Osteoblast (primary cell): ENCODE results near the gene KMT2A. TPM values are rescaled to one million over a fixed set of nuclear protein-coding genes. Genes with fewer than 3 reads are reported as not detected.

Experiments used
- DNase-seq: peaks from one replicate; pipeline ENCODE4 v3.0.0; 2011; ENCODE audit warnings: low spot score, mixed read lengths; ENCODE audit not compliant: insufficient read length; ENCODE audit errors: missing footprints
- H2AFZ ChIP-seq: 2 replicates; pipeline ENCODE4 v1.6.0; 2011; ENCODE audit warnings: mild to moderate bottlenecking, low read length
- H3K27ac ChIP-seq: 2 replicates; pipeline ENCODE4 v1.5.1; 2011; ENCODE audit warnings: mild to moderate bottlenecking, low read depth, low read length, moderate library complexity
- H3K27me3 ChIP-seq: 2 replicates; pipeline ENCODE4 v1.6.0; 2012; ENCODE audit warnings: mild to moderate bottlenecking, control low read depth, inconsistent platforms, low read length, moderate library complexity; ENCODE audit not compliant: insufficient read depth
- H3K36me3 ChIP-seq: 2 replicates; pipeline ENCODE4 v1.5.1; 2011; ENCODE audit warnings: mild to moderate bottlenecking, low read length, control low read depth, moderate library complexity; ENCODE audit not compliant: insufficient read depth
- H3K4me1 ChIP-seq: 2 replicates; pipeline ENCODE4 v1.5.1; 2011; ENCODE audit warnings: mild to moderate bottlenecking, low read length, control low read depth, moderate library complexity; ENCODE audit not compliant: insufficient read depth
- H3K4me2 ChIP-seq: 2 replicates; pipeline ENCODE4 v1.6.0; 2011; ENCODE audit warnings: mild to moderate bottlenecking, low read length; ENCODE audit not compliant: insufficient read depth
- H3K4me3 ChIP-seq: fragments of 200-600 bp; sonication (generic); 3 replicates; pipeline ENCODE4 v1.5.1; 2012; ENCODE audit warnings: mild to moderate bottlenecking, low read length, inconsistent platforms; ENCODE audit not compliant: insufficient read depth
- H3K79me2 ChIP-seq: 2 replicates; pipeline ENCODE4 v1.6.0; 2012; ENCODE audit warnings: mild to moderate bottlenecking, low read length, control low read depth, inconsistent platforms; ENCODE audit not compliant: insufficient read depth
- H3K9me3 ChIP-seq: 2 replicates; pipeline ENCODE4 v1.5.1; 2011; ENCODE audit warnings: low read depth, low read length, control low read depth
- H4K20me1 ChIP-seq: 2 replicates; pipeline ENCODE4 v1.6.0; 2012; ENCODE audit warnings: mild to moderate bottlenecking, low read length, control low read depth; ENCODE audit not compliant: insufficient read depth
- CTCF ChIP-seq: IDR thresholded peaks from 2 replicates; pipeline ENCODE4 v1.5.1; 2011; ENCODE audit warnings: mild to moderate bottlenecking, low read depth, low read length, moderate library complexity; ENCODE audit errors: extremely low read depth
- total RNA-seq: library from RNA; depleted of rRNA; stranded (reverse); fragments of >200 nt; gene quantifications from 2 replicates; pipeline ENCODE4 v1.2.3, GENCODE V29; 2012

Gene KMT2A
- total RNA-seq, 1 donor, result 38.4 TPM

DNA sequence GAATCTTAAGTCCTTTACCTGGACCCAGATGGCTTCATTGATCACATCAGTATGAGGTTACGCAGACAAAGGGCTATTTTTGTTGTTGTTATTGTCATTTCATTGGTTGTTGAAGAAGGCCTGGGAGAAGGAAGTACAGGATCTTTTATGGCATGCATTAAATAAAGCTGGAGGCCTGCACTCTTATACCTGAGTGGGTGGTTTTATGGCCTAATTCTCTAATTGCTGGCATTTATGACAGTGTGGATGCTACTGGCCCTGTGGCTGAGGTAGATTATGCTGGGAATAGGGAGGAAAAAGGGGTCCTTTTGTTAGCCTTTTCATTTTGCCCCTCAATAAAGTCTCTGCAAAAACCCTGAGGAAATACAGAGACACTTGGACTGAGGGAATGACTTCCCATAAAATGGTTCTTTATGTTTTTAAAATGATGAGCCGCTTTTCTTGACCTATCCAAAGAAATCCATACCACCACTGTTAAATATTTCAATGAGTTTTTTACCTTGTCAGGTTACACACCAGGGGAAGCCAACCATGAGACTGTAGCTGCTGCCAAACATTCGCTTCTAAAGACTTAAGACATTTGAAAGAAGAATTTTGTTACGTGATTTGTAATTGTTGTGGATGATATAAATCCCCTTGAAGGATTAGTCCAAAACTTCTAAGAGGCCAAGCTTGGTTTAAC lies 6.8 kb downstream of the KMT2A start:
- H3K27me3 ChIP-seq, result no peaks in the 10 kb centered on the region
- H3K4me1 ChIP-seq, result peaks cover 9% of the 10 kb centered on the region
- no peaks in the 10 kb centered on the region for H3K36me3 ChIP-seq
- DNase-seq, result no peak
- peaks cover 87% of the 10 kb centered on the region for H4K20me1 ChIP-seq
- H3K9me3 ChIP-seq, result no peaks in the 10 kb centered on the region
- no peak overlapping the region for H3K4me3 ChIP-seq
- H3K4me2 ChIP-seq, result no peak overlapping the region
- H2AFZ ChIP-seq, result no peak overlapping the region
- no peak for TF ChIP-seq CTCF
- no peak overlapping the region for H3K27ac ChIP-seq
- H3K79me2 ChIP-seq, result peaks cover 99% of the 10 kb centered on the region

- Histone ChIP-seq H3K36me3 (no peaks in the 10 kb centered on the region), H3K79me2 (peaks cover 98% of the 10 kb centered on the region), H3K27me3 (no peaks in the 10 kb centered on the region), H2AFZ (no peak overlapping the region), H3K4me3 (no peak overlapping the region), H3K4me1 (peaks cover 13% of the 10 kb centered on the region), H3K9me3 (no peaks in the 10 kb centered on the region), H4K20me1 (peaks cover 87% of the 10 kb centered on the region), H3K4me2 (no peak overlapping the region), H3K27ac (no peak overlapping the region)
- no peak for TF ChIP-seq CTCF
- no peak for DNase-seq
Observed at GRCh38 chr11:118443590-118444218, 7.4 kb downstream of the KMT2A start.

DNA sequence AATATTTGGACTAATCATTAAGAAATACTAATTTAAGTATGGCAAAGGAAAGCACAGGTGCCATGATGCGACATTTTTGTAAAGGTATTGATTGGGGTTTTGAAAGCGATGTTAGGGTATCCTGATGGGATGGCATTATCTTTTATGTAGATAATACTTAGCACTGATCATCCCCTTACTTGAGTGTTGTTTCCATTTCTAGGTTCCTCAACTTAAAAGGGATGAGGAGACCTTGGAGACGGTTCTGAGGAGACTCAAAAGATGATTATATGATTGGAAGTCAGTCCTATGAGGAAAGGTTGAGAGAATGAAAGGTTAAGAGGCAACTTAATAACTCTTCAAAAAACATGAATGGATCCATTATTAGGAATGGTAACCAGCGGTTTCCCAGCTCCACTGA lies 11.1 kb downstream of the KMT2A start:
- no peaks in the 10 kb centered on the region for H3K36me3 ChIP-seq
- H3K27me3 ChIP-seq, result no peaks in the 10 kb centered on the region
- no peak overlapping the region for H3K4me3 ChIP-seq
- H3K9me3 ChIP-seq, result no peaks in the 10 kb centered on the region
- TF ChIP-seq CTCF, result no peak
- no peak overlapping the region for H2AFZ ChIP-seq
- H3K79me2 ChIP-seq, result peaks cover 97% of the 10 kb centered on the region
- no peak for DNase-seq
- H4K20me1 ChIP-seq, result peaks cover 69% of the 10 kb centered on the region
- no peak overlapping the region for H3K4me2 ChIP-seq
- no peak overlapping the region for H3K27ac ChIP-seq
- peaks cover 11% of the 10 kb centered on the region for H3K4me1 ChIP-seq

GRCh38 chr11:118448294-118448693 lies 12.0 kb downstream of the KMT2A start:
- Histone ChIP-seq H3K4me2 (no peak overlapping the region), H4K20me1 (peaks cover 60% of the 10 kb centered on the region)

More at GRCh38 chr11:118448294-118448693, 12.0 kb downstream of the KMT2A start:
- Histone ChIP-seq H3K9me3 (no peaks in the 10 kb centered on the region), H3K4me1 (peaks cover 11% of the 10 kb centered on the region), H3K27ac (no peak overlapping the region), H3K79me2 (peaks cover 95% of the 10 kb centered on the region), H2AFZ (no peak overlapping the region), H3K4me3 (no peak overlapping the region), H3K36me3 (no peaks in the 10 kb centered on the region), H3K27me3 (no peaks in the 10 kb centered on the region)
- TF ChIP-seq CTCF, result no peak
- DNase-seq, result no peak
